GM18505 (cell line): Measurements from ENCODE around the gene TBC1D22A.

Experiments
- ATAC-seq: cut with Tn5 transposase; IDR thresholded peaks from one replicate; pipeline ENCODE4 v1.9.1; 2021; ENCODE audit not compliant: unreplicated experiment
- POLR2A ChIP-seq: IDR thresholded peaks from 4 replicates; pipeline ENCODE4 v1.6.1; 2011; ENCODE audit warnings: borderline replicate concordance; ENCODE audit not compliant: insufficient read depth, insufficient read length; ENCODE audit errors: extremely low read depth

The TBC1D22A gene

GRCh38 chr22:47154621-47155081 lies 392.2 kb downstream of the TBC1D22A start:
- no peak for TF ChIP-seq POLR2A
- ATAC-seq: no peak

GRCh38 chr22:47155131-47155885 lies 392.9 kb downstream of the TBC1D22A start:
- ATAC-seq: no peak
- no peak for TF ChIP-seq POLR2A

GRCh38 chr22:47155912-47156311 lies 393.5 kb downstream of the TBC1D22A start:
- no peak for TF ChIP-seq POLR2A
- no peak for ATAC-seq

- no peak for TF ChIP-seq POLR2A
- ATAC-seq: no peak
Measured at GRCh38 chr22:47156352-47157092, 394.1 kb downstream of the TBC1D22A start.

GRCh38 chr22:47157093-47157420 lies 394.6 kb downstream of the TBC1D22A start:
- no peak for TF ChIP-seq POLR2A
- no peak for ATAC-seq

- TF ChIP-seq POLR2A: no peak
- no peak for ATAC-seq
Measured at GRCh38 chr22:47157486-47158270, 395.2 kb downstream of the TBC1D22A start.

GRCh38 chr22:47158457-47158856 lies 396.0 kb downstream of the TBC1D22A start:
- ATAC-seq: no peak
- TF ChIP-seq POLR2A: no peak

- ATAC-seq: no peak
- TF ChIP-seq POLR2A: no peak
Measured at GRCh38 chr22:47159592-47159991, 397.1 kb downstream of the TBC1D22A start.

GRCh38 chr22:47160141-47160541 lies 397.7 kb downstream of the TBC1D22A start:
- no peak for ATAC-seq
- TF ChIP-seq POLR2A: no peak

GRCh38 chr22:47160781-47161520 lies 398.5 kb downstream of the TBC1D22A start:
- TF ChIP-seq POLR2A: no peak
- no peak for ATAC-seq

- no peak for TF ChIP-seq POLR2A
- ATAC-seq: no peak
Measured at GRCh38 chr22:47161631-47162030, 399.2 kb downstream of the TBC1D22A start.

- no peak for ATAC-seq
- TF ChIP-seq POLR2A: no peak
Measured at GRCh38 chr22:47162865-47163264, 400.4 kb downstream of the TBC1D22A start.

GRCh38 chr22:47163481-47163855 lies 401.0 kb downstream of the TBC1D22A start:
- TF ChIP-seq POLR2A: no peak
- no peak for ATAC-seq
